Measurements from ENCODE around the gene TMIE.

- TF ChIP-seq CTCF (IDR thresholded peaks at IDR 0.05) (no peak), POLR2AphosphoS5 (IDR thresholded peaks at IDR 0.05) (no peak)
These were observed 27.0 kb upstream of the TMIE start for GRCh38 chr3:46674031-46674845.
